GM23338 (cell line): ENCODE results near the gene KCNAB2. TPM values are rescaled to one million over a fixed set of nuclear protein-coding genes. Genes with fewer than 3 reads are reported as not detected.

Source experiments
- ATAC-seq: fragments of 200-7000 bp; cut with Tn5 transposase; 3 replicates; pipeline ENCODE4 v1.9.1; 2020
- DNase-seq: peaks from one replicate; pipeline ENCODE4 v3.0.0-alpha.2; 2015; ENCODE audit warnings: low spot score
- H2AFZ ChIP-seq: fragments of 200-600 bp; sonication (generic); 2 replicates; pipeline ENCODE4 v1.8.0; 2016; ENCODE audit warnings: antibody characterized with exemption, mild to moderate bottlenecking, moderate library complexity
- H3F3A ChIP-seq: fragments of 200-600 bp; sonication (generic); replicated peaks from 2 replicates; pipeline ENCODE4 v1.8.0; 2017; ENCODE audit warnings: antibody characterized with exemption, mixed run types, low read depth
- H3K27ac ChIP-seq: fragments of 200-600 bp; sonication (generic); 2 replicates; pipeline ENCODE4 v1.6.1; 2016; ENCODE audit warnings: low read depth
- H3K27me3 ChIP-seq: fragments of 200-600 bp; sonication (generic); 2 replicates; pipeline ENCODE4 v1.8.0; 2016; ENCODE audit warnings: mild to moderate bottlenecking, mixed run types, moderate library complexity; ENCODE audit not compliant: insufficient read depth
- H3K36me3 ChIP-seq: fragments of 200-600 bp; sonication (generic); 2 replicates; pipeline ENCODE4 v1.8.0; 2016; ENCODE audit warnings: mild to moderate bottlenecking; ENCODE audit not compliant: insufficient read depth
- H3K4me1 ChIP-seq: fragments of 200-600 bp; sonication (generic); 2 replicates; pipeline ENCODE4 v1.8.0; 2016; ENCODE audit warnings: mild to moderate bottlenecking, moderate library complexity; ENCODE audit not compliant: insufficient read depth
- H3K4me2 ChIP-seq: fragments of 200-600 bp; sonication (generic); 2 replicates; pipeline ENCODE4 v1.7.1; 2017; ENCODE audit warnings: mixed run types
- H3K4me3 ChIP-seq: fragments of 200-600 bp; sonication (generic); 2 replicates; pipeline ENCODE4 v1.6.1; 2016; ENCODE audit warnings: mixed run types
- H3K79me2 ChIP-seq: fragments of 200-600 bp; sonication (generic); replicated peaks from 2 replicates; pipeline ENCODE4 v1.8.0; 2017; ENCODE audit warnings: mild to moderate bottlenecking; ENCODE audit not compliant: insufficient read depth
- H3K9me2 ChIP-seq: fragments of 200-600 bp; sonication (generic); 2 replicates; pipeline ENCODE4 v1.8.0; 2017; ENCODE audit not compliant: insufficient read depth
- H4K20me1 ChIP-seq: fragments of 200-600 bp; sonication (generic); replicated peaks from 2 replicates; pipeline ENCODE4 v1.8.0; 2017; ENCODE audit warnings: mild to moderate bottlenecking; ENCODE audit not compliant: insufficient read depth
- H3K27ac Mint-ChIP-seq: 2 replicates; pipeline ENCODE4 v1.8.0; 2020; ENCODE audit warnings: inconsistent platforms, mild to moderate bottlenecking, moderate library complexity, mixed read lengths
- H3K27me3 Mint-ChIP-seq: 3 replicates; pipeline ENCODE4 v1.8.0; 2022; ENCODE audit warnings: low read depth, mild to moderate bottlenecking, moderate library complexity, mixed read lengths, inconsistent platforms; ENCODE audit not compliant: insufficient read depth, poor library complexity
- H3K36me3 Mint-ChIP-seq: 3 replicates; pipeline ENCODE4 v1.8.0; 2021; ENCODE audit warnings: low read depth, mild to moderate bottlenecking, inconsistent platforms, moderate library complexity, mixed read lengths
- H3K4me1 Mint-ChIP-seq: 3 replicates; pipeline ENCODE4 v1.8.0; 2020; ENCODE audit warnings: mild to moderate bottlenecking, inconsistent platforms, mixed read lengths
- H3K4me3 Mint-ChIP-seq: 3 replicates; pipeline ENCODE4 v1.8.0; 2021; ENCODE audit warnings: moderate library complexity, mild to moderate bottlenecking, inconsistent platforms, mixed read lengths
- H3K9me3 Mint-ChIP-seq: 3 replicates; pipeline ENCODE4 v1.8.0; 2020; ENCODE audit warnings: moderate library complexity, mild to moderate bottlenecking, inconsistent platforms, mixed read lengths
- CREB1 ChIP-seq: fragments of 250-450 bp; sonication (Bioruptor Pico); IDR thresholded peaks from 2 replicates; pipeline ENCODE4 v1.5.0; 2020; ENCODE audit warnings: low read depth, mild to moderate bottlenecking, moderate library complexity
- JUNB ChIP-seq: IDR thresholded peaks from one replicate; pipeline ENCODE4 v1.6.1; 2016; ENCODE audit warnings: antibody characterized with exemption; ENCODE audit not compliant: unreplicated experiment
- STAT1 ChIP-seq: IDR thresholded peaks from one replicate; pipeline ENCODE4 v1.6.1; 2016; ENCODE audit warnings: antibody characterized with exemption; ENCODE audit not compliant: unreplicated experiment
- ZNF114 ChIP-seq: fragments of 250-450 bp; sonication (Bioruptor Pico); IDR thresholded peaks from 2 replicates; pipeline ENCODE4 v1.5.0; 2020; ENCODE audit warnings: mild to moderate bottlenecking, moderate library complexity
- ZNF331 ChIP-seq: fragments of 250-450 bp; sonication (Bioruptor Pico); IDR thresholded peaks from 2 replicates; pipeline ENCODE4 v1.5.0; 2020; ENCODE audit warnings: low read depth, mild to moderate bottlenecking, moderate library complexity
- polyA plus RNA-seq: library from polyadenylated mRNA; unstranded; fragments of >200 nt; fragmentation: Nextera tagmentation; extraction: Ambion mirVana; gene quantifications from 2 replicates; pipeline ENCODE4 v1.2.1, GENCODE V29; 2016
- total RNA-seq: library from RNA; depleted of rRNA; stranded (reverse); fragments of >200 nt; shearing (Covaris generic); gene quantifications from 2 replicates; pipeline ENCODE4 v1.2.3, GENCODE V29; 2014
- TF ChIP-seq, protein P1 (sequence below): IDR thresholded peaks from 2 replicates; pipeline ENCODE4 v1.6.1; 2016; ENCODE audit warnings: antibody characterized with exemption
- TF ChIP-seq, protein P2 (sequence below), 2 experiments: fragments of 200-600 bp in 1 of 2; sonication (generic) in 1 of 2; conservative IDR thresholded peaks; 2 replicates each; pipeline versions ENCODE4 v1.5.1 to v1.6.1; 2016 to 2017; ENCODE audit warnings: antibody characterized with exemption in 2 of 2, low read depth in 2 of 2, mild to moderate bottlenecking in 2 of 2, moderate library complexity in 1 of 2
- TF ChIP-seq, protein P3 (sequence below): IDR thresholded peaks from one replicate; pipeline ENCODE4 v1.6.1; 2018; ENCODE audit warnings: antibody characterized with exemption; ENCODE audit not compliant: unreplicated experiment

Gene KCNAB2
- total and polyA plus RNA-seq, 2 experiments from 2014 or later: 3.0 to 3.7 TPM

DNA sequence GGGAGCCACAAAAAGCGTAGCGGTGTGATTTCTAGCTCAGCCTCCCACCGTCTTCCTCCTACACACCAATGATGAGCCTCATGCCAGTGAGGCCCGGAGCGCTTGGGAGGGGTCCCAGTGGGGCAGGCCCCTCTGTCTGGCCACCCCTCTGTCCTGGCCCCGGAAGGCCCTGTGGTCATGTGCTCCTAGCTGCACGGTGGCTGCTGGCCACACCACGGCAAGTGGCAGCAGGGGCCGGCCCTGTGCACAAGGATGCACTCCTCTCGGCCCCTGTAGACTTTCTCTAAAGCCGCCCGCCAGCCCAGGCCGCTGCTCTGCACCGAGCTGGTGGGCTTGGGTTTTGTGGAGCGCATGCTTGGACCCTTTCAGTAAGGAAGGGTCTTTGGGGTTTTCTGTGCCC, 53.6 kb downstream of the KCNAB2 start (continued):
- TF ChIP-seq, protein P1, sequence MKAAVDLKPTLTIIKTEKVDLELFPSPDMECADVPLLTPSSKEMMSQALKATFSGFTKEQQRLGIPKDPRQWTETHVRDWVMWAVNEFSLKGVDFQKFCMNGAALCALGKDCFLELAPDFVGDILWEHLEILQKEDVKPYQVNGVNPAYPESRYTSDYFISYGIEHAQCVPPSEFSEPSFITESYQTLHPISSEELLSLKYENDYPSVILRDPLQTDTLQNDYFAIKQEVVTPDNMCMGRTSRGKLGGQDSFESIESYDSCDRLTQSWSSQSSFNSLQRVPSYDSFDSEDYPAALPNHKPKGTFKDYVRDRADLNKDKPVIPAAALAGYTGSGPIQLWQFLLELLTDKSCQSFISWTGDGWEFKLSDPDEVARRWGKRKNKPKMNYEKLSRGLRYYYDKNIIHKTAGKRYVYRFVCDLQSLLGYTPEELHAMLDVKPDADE: no peak
- TF ChIP-seq, protein P2, sequence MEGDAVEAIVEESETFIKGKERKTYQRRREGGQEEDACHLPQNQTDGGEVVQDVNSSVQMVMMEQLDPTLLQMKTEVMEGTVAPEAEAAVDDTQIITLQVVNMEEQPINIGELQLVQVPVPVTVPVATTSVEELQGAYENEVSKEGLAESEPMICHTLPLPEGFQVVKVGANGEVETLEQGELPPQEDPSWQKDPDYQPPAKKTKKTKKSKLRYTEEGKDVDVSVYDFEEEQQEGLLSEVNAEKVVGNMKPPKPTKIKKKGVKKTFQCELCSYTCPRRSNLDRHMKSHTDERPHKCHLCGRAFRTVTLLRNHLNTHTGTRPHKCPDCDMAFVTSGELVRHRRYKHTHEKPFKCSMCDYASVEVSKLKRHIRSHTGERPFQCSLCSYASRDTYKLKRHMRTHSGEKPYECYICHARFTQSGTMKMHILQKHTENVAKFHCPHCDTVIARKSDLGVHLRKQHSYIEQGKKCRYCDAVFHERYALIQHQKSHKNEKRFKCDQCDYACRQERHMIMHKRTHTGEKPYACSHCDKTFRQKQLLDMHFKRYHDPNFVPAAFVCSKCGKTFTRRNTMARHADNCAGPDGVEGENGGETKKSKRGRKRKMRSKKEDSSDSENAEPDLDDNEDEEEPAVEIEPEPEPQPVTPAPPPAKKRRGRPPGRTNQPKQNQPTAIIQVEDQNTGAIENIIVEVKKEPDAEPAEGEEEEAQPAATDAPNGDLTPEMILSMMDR (conservative IDR thresholded peaks at IDR 0.05; ENCODE audit: low read depth in 2 of 2): no peak
- TF ChIP-seq JUNB: no peak

DNA sequence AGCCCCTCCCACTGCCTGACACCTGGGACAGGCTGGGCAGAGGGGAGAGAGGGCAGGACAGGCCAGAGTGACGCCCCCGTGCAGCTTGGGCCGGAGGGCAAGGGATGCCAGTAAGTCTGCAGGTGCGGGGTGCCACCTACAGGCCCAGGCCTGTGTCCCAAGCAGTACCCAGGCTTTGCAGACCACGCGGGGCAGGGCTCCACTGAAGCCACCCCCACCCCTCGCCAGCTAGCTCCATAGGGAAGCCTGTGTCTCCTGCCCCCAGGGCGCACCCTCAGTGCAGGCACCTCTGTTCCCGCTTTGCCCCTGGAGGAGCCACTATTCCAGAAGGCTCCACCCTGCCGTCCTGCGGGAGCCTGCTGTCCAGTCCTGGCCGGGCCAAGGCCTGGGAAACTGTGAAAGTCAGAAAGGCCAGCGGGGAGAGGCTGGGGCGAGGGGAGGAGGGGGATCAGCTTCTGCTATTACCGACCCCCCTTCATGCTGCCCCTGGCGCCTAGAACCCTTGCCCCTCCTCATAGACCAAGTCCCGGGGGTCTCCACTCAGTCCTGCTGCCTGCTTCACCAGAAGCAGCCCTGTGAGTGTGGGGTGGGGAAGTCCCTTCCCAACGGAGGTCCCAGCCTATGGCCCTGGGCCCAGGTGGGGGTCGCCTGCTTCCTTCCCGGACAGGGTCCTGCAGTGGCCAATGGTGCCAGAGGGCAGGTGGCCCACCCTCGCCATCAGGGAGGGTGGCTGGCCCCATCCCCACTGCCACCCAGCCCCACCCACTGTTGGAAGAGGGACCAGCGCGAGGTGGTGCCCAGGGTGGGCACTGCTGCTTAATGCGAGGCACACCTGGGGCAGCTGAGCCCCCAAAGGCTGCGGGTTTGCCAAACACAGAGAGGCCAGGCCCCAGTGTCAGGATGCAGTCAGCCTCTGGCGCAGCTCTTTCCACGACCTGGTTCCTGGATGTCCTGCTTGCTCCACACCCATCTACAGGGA, 54.4 kb downstream of the KCNAB2 start:
- H3K27me3 ChIP-seq: no peaks in the 10 kb centered on the region
- DNase-seq: no peak
- no peaks in the 10 kb centered on the region for H3K9me2 ChIP-seq
- no peaks in the 10 kb centered on the region for H3K4me1 ChIP-seq
- H3K9me3 Mint-ChIP-seq: no peaks in the 10 kb centered on the region; the same call in 2 of the 3 replicates
- no peaks in the 10 kb centered on the region; the same call in 2 of the 3 replicates for H3K36me3 Mint-ChIP-seq
- peaks cover 2% of the 10 kb centered on the region; the same call in 1 of the 3 replicates for H3K4me1 Mint-ChIP-seq
- no peak overlapping the region for H3K4me3 Mint-ChIP-seq
- H3K36me3 ChIP-seq: no peaks in the 10 kb centered on the region
- H3K27ac ChIP-seq: no peak overlapping the region
- no peak overlapping the region for H3K4me3 ChIP-seq
- ATAC-seq: peak; percentile 42
- no peak overlapping the region for H2AFZ ChIP-seq
- peaks cover 5% of the 10 kb centered on the region for H3K27me3 Mint-ChIP-seq
- no peaks in the 10 kb centered on the region for H4K20me1 ChIP-seq
- no peak overlapping the region for H3K27ac Mint-ChIP-seq
- no peaks in the 10 kb centered on the region for H3K79me2 ChIP-seq
- no peaks in the 10 kb centered on the region for H3F3A ChIP-seq
- TF ChIP-seq, protein P2 (conservative IDR thresholded peaks at IDR 0.05; ENCODE audit: low read depth in 2 of 2): peak; percentile 17 to 43; a peak in 2 of 4 replicates
- TF ChIP-seq ZNF114 (CRISPR knock-in tag) (no peak), ZNF331 (CRISPR knock-in tag) (no peak), STAT1 (no peak), CREB1 (CRISPR knock-in tag) (no peak)
- TF ChIP-seq, protein P3, sequence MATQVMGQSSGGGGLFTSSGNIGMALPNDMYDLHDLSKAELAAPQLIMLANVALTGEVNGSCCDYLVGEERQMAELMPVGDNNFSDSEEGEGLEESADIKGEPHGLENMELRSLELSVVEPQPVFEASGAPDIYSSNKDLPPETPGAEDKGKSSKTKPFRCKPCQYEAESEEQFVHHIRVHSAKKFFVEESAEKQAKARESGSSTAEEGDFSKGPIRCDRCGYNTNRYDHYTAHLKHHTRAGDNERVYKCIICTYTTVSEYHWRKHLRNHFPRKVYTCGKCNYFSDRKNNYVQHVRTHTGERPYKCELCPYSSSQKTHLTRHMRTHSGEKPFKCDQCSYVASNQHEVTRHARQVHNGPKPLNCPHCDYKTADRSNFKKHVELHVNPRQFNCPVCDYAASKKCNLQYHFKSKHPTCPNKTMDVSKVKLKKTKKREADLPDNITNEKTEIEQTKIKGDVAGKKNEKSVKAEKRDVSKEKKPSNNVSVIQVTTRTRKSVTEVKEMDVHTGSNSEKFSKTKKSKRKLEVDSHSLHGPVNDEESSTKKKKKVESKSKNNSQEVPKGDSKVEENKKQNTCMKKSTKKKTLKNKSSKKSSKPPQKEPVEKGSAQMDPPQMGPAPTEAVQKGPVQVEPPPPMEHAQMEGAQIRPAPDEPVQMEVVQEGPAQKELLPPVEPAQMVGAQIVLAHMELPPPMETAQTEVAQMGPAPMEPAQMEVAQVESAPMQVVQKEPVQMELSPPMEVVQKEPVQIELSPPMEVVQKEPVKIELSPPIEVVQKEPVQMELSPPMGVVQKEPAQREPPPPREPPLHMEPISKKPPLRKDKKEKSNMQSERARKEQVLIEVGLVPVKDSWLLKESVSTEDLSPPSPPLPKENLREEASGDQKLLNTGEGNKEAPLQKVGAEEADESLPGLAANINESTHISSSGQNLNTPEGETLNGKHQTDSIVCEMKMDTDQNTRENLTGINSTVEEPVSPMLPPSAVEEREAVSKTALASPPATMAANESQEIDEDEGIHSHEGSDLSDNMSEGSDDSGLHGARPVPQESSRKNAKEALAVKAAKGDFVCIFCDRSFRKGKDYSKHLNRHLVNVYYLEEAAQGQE: no peak
- no peak overlapping the region for H3K4me2 ChIP-seq
